ENCODE data around the gene ATP6V0A4.

ATP6V0A4 gene

DNA sequence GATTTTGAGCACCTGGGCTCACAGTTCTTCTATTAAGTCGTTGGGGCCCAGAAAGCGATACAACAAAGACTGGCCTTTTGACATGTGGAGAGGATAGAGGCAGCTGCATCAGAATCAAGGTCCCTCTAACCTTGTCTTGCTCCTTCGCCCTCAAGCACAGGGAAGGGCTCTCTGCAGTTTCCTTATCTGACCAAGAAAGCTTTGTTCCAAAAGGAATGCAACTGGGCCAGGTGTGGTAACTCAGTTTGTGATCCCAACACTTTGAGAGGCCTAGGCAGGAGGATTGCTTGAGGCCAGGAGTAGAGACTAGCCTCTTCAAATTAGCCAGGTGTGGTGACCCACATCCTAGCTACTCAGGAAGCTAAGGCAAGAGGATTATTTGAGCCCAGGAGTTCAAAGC, 129.1 kb downstream of the ATP6V0A4 start:
- Histone ChIP-seq H3K4me3 (IDR thresholded peaks at IDR 0.05; ENCODE audit: insufficient read depth, low read depth, low read length) (no peak overlapping the region), H3K9ac (no peak overlapping the region), H4K20me1 (ENCODE audit: insufficient read depth) (no peaks in the 10 kb centered on the region), H3K79me2 (ENCODE audit: insufficient read depth, low read depth) (no peaks in the 10 kb centered on the region), H2AFZ (ENCODE audit: low read depth) (no peak overlapping the region), H3K36me3 (ENCODE audit: insufficient read depth) (no peaks in the 10 kb centered on the region), H3K4me2 (no peak overlapping the region), H3K27me3 (ENCODE audit: insufficient read depth, low read depth) (no peaks in the 10 kb centered on the region), H3K4me1 (ENCODE audit: low read depth, poor library complexity, severe bottlenecking) (no peaks in the 10 kb centered on the region), H3K27ac (no peak overlapping the region)
- TF ChIP-seq, protein P1, sequence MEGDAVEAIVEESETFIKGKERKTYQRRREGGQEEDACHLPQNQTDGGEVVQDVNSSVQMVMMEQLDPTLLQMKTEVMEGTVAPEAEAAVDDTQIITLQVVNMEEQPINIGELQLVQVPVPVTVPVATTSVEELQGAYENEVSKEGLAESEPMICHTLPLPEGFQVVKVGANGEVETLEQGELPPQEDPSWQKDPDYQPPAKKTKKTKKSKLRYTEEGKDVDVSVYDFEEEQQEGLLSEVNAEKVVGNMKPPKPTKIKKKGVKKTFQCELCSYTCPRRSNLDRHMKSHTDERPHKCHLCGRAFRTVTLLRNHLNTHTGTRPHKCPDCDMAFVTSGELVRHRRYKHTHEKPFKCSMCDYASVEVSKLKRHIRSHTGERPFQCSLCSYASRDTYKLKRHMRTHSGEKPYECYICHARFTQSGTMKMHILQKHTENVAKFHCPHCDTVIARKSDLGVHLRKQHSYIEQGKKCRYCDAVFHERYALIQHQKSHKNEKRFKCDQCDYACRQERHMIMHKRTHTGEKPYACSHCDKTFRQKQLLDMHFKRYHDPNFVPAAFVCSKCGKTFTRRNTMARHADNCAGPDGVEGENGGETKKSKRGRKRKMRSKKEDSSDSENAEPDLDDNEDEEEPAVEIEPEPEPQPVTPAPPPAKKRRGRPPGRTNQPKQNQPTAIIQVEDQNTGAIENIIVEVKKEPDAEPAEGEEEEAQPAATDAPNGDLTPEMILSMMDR (conservative IDR thresholded peaks at IDR 0.05; ENCODE audit: low read depth, low read length), result no peak

GRCh38 chr7:138668229-138668596, 129.8 kb downstream of the ATP6V0A4 start:
- Histone ChIP-seq H3K4me2 (no peak overlapping the region), H3K27ac (no peak overlapping the region)

DNA sequence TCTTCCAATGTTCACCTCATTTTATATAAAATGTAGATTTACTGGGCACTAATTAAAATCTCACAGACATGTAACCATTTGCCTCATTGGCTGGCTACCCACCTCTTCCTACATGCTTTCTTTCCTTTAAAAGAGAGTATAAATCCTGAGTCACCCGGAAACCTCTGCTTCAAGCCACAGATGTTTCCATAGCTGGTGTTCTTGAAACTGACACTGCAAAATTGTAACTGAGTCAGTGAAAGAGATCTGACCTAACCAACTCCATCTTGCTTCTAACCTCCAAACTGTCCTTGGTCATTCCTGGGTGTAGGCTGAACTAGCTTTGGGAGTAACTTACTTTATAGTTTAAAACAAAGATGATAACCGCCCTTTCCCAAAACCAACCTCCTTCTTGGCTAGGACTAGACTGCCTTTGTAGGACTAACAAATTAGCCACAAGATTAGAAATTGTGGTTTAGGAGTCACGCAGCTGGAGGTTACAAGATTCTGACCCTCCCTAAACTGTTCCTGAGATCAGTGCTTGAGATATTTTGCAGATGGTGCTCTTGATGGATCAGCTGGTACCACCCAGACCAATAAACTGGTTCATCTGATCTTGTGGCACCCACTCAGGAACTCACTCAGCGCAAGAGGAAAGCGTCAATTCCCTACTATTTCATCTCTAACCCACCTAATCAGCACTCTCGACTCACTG, 130.3 kb downstream of the ATP6V0A4 start:
- H3K4me2 ChIP-seq, result no peak overlapping the region
- no peak overlapping the region for H3K9ac ChIP-seq
- H3K27ac ChIP-seq, result no peak overlapping the region
- no peaks in the 10 kb centered on the region for H3K36me3 ChIP-seq (ENCODE audit: insufficient read depth)
- TF ChIP-seq, protein P1 (conservative IDR thresholded peaks at IDR 0.05; ENCODE audit: low read depth, low read length), result no peak
- H3K79me2 ChIP-seq (ENCODE audit: insufficient read depth, low read depth), result no peaks in the 10 kb centered on the region
- H4K20me1 ChIP-seq (ENCODE audit: insufficient read depth), result no peaks in the 10 kb centered on the region
- no peaks in the 10 kb centered on the region for H3K27me3 ChIP-seq (ENCODE audit: insufficient read depth, low read depth)
- H2AFZ ChIP-seq (ENCODE audit: low read depth), result no peak overlapping the region
- no peaks in the 10 kb centered on the region for H3K4me1 ChIP-seq (ENCODE audit: low read depth, poor library complexity, severe bottlenecking)
- H3K4me3 ChIP-seq (IDR thresholded peaks at IDR 0.05; ENCODE audit: insufficient read depth, low read depth, low read length), result no peak overlapping the region

More at GRCh38 chr7:138668229-138668596, 129.8 kb downstream of the ATP6V0A4 start:
- no peak overlapping the region for H3K9ac ChIP-seq
- TF ChIP-seq, protein P1 (conservative IDR thresholded peaks at IDR 0.05; ENCODE audit: low read depth, low read length), result no peak
- H3K36me3 ChIP-seq (ENCODE audit: insufficient read depth), result no peaks in the 10 kb centered on the region
- H2AFZ ChIP-seq (ENCODE audit: low read depth), result no peak overlapping the region
- no peaks in the 10 kb centered on the region for H3K79me2 ChIP-seq (ENCODE audit: insufficient read depth, low read depth)
- no peaks in the 10 kb centered on the region for H3K27me3 ChIP-seq (ENCODE audit: insufficient read depth, low read depth)
- H3K4me1 ChIP-seq (ENCODE audit: low read depth, poor library complexity, severe bottlenecking), result no peaks in the 10 kb centered on the region
- H4K20me1 ChIP-seq (ENCODE audit: insufficient read depth), result no peaks in the 10 kb centered on the region
- no peak overlapping the region for H3K4me3 ChIP-seq (IDR thresholded peaks at IDR 0.05; ENCODE audit: insufficient read depth, low read depth, low read length)

DNA sequence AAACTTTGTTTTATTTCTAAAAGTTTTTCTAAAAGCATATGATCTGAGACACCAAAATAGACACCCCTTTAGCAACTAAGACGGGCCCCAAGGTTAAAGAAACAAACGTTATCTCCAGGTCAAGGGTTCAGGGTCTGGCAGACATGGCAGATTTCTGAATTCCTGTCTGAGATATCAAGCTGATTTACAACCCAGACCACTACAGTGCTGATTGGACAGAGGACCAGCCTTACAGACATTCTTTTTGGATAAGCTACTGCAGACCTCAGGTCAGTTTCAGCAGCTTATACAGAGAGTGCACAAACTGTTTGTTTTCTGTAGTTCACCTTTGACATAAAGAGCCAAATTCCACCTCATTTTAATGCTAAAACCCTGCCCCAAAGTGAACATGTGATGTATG, 131.6 kb downstream of the ATP6V0A4 start:
- TF ChIP-seq, protein P1 (conservative IDR thresholded peaks at IDR 0.05; ENCODE audit: low read depth, low read length), result no peak
- H3K36me3 ChIP-seq (ENCODE audit: insufficient read depth), result no peaks in the 10 kb centered on the region
- H2AFZ ChIP-seq (ENCODE audit: low read depth), result no peak overlapping the region
- H3K4me1 ChIP-seq (ENCODE audit: low read depth, poor library complexity, severe bottlenecking), result no peaks in the 10 kb centered on the region
- H3K79me2 ChIP-seq (ENCODE audit: insufficient read depth, low read depth), result no peaks in the 10 kb centered on the region
- H3K9ac ChIP-seq, result no peak overlapping the region
- H3K4me2 ChIP-seq, result no peak overlapping the region
- no peaks in the 10 kb centered on the region for H4K20me1 ChIP-seq (ENCODE audit: insufficient read depth)
- H3K27me3 ChIP-seq (ENCODE audit: insufficient read depth, low read depth), result no peaks in the 10 kb centered on the region
- no peak overlapping the region for H3K4me3 ChIP-seq (IDR thresholded peaks at IDR 0.05; ENCODE audit: insufficient read depth, low read depth, low read length)
- H3K27ac ChIP-seq, result no peak overlapping the region
